ENCODE results near the gene BATF3.

- TF ChIP-seq CTCF (IDR thresholded peaks at IDR 0.05) (no peak), POLR2A (IDR thresholded peaks at IDR 0.05) (no peak)
Measured at GRCh38 chr1:212700892-212701819, 1.5 kb upstream of the BATF3 start.
